Astrocyte (in vitro differentiated cells and primary cell): ENCODE results near the gene ADGRG7. TPM values are rescaled to one million over a fixed set of nuclear protein-coding genes. Genes with fewer than 3 reads are reported as not detected.

ENCODE experiments used
- DNase-seq: peaks from one replicate; pipeline ENCODE4 v3.0.0-alpha.2; 2010; ENCODE audit warnings: low read depth
- FAIRE-seq: peaks from 2 replicates; lab custom pipeline; 2011; peaks lifted over from hg19 to GRCh38; lab: Jason Lieb, UNC
- H2AFZ ChIP-seq: 2 replicates; pipeline ENCODE4 v1.6.0; 2012; ENCODE audit warnings: low read depth, low read length, inconsistent platforms
- H3K27ac ChIP-seq: 2 replicates; pipeline ENCODE4 v1.5.1; 2011; ENCODE audit warnings: low read depth, low read length, inconsistent platforms
- H3K27me3 ChIP-seq: 2 replicates; pipeline ENCODE4 v1.6.0; 2011; ENCODE audit warnings: low read length, inconsistent platforms; ENCODE audit not compliant: insufficient read depth
- H3K36me3 ChIP-seq: 2 replicates; pipeline ENCODE4 v1.5.1; 2011; ENCODE audit warnings: low read length, inconsistent platforms; ENCODE audit not compliant: insufficient read depth
- H3K4me1 ChIP-seq: 2 replicates; pipeline ENCODE4 v1.5.1; 2011; ENCODE audit warnings: low read length, inconsistent platforms; ENCODE audit not compliant: insufficient read depth
- H3K4me2 ChIP-seq: 2 replicates; pipeline ENCODE4 v1.6.0; 2012; ENCODE audit warnings: low read length, inconsistent platforms
- H3K4me3 ChIP-seq: 2 replicates; pipeline ENCODE4 v1.5.1; 2011; ENCODE audit warnings: low read depth, mild to moderate bottlenecking, low read length, inconsistent platforms; ENCODE audit not compliant: insufficient read depth
- H3K79me2 ChIP-seq: 2 replicates; pipeline ENCODE4 v1.6.0; 2012; ENCODE audit warnings: mild to moderate bottlenecking, low read length, inconsistent platforms; ENCODE audit not compliant: insufficient read depth
- H3K9ac ChIP-seq: 2 replicates; pipeline ENCODE4 v1.6.0; 2012; ENCODE audit warnings: mild to moderate bottlenecking, low read length, inconsistent platforms
- H3K9me3 ChIP-seq: 2 replicates; pipeline ENCODE4 v1.5.1; 2012; ENCODE audit warnings: low read depth, mild to moderate bottlenecking, low read length, inconsistent platforms; ENCODE audit not compliant: insufficient read depth
- H4K20me1 ChIP-seq: 2 replicates; pipeline ENCODE4 v1.6.0; 2012; ENCODE audit warnings: low read length, inconsistent platforms; ENCODE audit not compliant: insufficient read depth
- H3K27ac Mint-ChIP-seq: one replicate; pipeline ENCODE4 v1.8.0; 2021; ENCODE audit warnings: mild to moderate bottlenecking, mixed read lengths; ENCODE audit not compliant: unreplicated experiment
- H3K27me3 Mint-ChIP-seq: one replicate; pipeline ENCODE4 v1.8.0; 2021; ENCODE audit warnings: low read depth, mixed read lengths; ENCODE audit not compliant: unreplicated experiment
- H3K36me3 Mint-ChIP-seq: one replicate; pipeline ENCODE4 v1.8.0; 2021; ENCODE audit warnings: low read depth, mixed read lengths; ENCODE audit not compliant: unreplicated experiment
- H3K4me1 Mint-ChIP-seq: one replicate; pipeline ENCODE4 v1.8.0; 2021; ENCODE audit warnings: low read depth, mixed read lengths; ENCODE audit not compliant: unreplicated experiment
- H3K4me3 Mint-ChIP-seq: one replicate; pipeline ENCODE4 v1.8.0; 2021; ENCODE audit warnings: mild to moderate bottlenecking, moderate library complexity, mixed read lengths; ENCODE audit not compliant: unreplicated experiment
- H3K9me3 Mint-ChIP-seq: one replicate; pipeline ENCODE4 v1.8.0; 2021; ENCODE audit warnings: mild to moderate bottlenecking, mixed read lengths; ENCODE audit not compliant: unreplicated experiment
- CTCF ChIP-seq: IDR thresholded peaks from 2 replicates; pipeline ENCODE4 v1.5.1; 2011; ENCODE audit warnings: low read depth, mild to moderate bottlenecking, inconsistent platforms, low read length, moderate library complexity; ENCODE audit not compliant: insufficient read depth
- EZH2 ChIP-seq: IDR thresholded peaks from 2 replicates; pipeline ENCODE4 v1.6.1; 2012; ENCODE audit warnings: mild to moderate bottlenecking, low read length, inconsistent platforms; ENCODE audit not compliant: insufficient read depth
- total RNA-seq: library from RNA; stranded (reverse); gene quantifications from 2 replicates; pipeline ENCODE4 v1.2.1, GENCODE V29; 2021

The ADGRG7 gene
- total RNA-seq, 1 donor from 2014 or later, result not detected

- Histone ChIP-seq H3K27ac (no peak overlapping the region), H3K79me2 (no peaks in the 10 kb centered on the region), H3K4me1 (peaks cover 6% of the 10 kb centered on the region), H3K4me2 (no peak overlapping the region), H3K36me3 (no peaks in the 10 kb centered on the region), H2AFZ (no peak overlapping the region), H3K9me3 (no peaks in the 10 kb centered on the region), H3K27me3 (no peaks in the 10 kb centered on the region), H3K9ac (no peak overlapping the region), H3K4me3 (no peak overlapping the region), H4K20me1 (no peaks in the 10 kb centered on the region)
- Mint-ChIP-seq H3K4me1 (peaks cover 13% of the 10 kb centered on the region), H3K27me3 (no peaks in the 10 kb centered on the region), H3K9me3 (no peaks in the 10 kb centered on the region), H3K27ac (no peak overlapping the region), H3K4me3 (no peak overlapping the region), H3K36me3 (no peaks in the 10 kb centered on the region)
- no peak for DNase-seq
- FAIRE-seq, result no peak
- TF ChIP-seq CTCF, result no peak
- TF ChIP-seq EZH2, result no peak
These were observed 37.8 kb downstream of the ADGRG7 start for GRCh38 chr3:100647171-100647570.

- FAIRE-seq, result no peak
- Histone ChIP-seq H3K36me3 (no peaks in the 10 kb centered on the region), H3K4me1 (peaks cover 6% of the 10 kb centered on the region), H3K4me3 (no peak overlapping the region), H3K79me2 (no peaks in the 10 kb centered on the region), H3K9ac (no peak overlapping the region), H3K27ac (no peak overlapping the region), H3K4me2 (no peak overlapping the region), H4K20me1 (no peaks in the 10 kb centered on the region), H2AFZ (no peak overlapping the region), H3K9me3 (no peaks in the 10 kb centered on the region), H3K27me3 (no peaks in the 10 kb centered on the region)
- no peak for DNase-seq
- Mint-ChIP-seq H3K27ac (no peak overlapping the region), H3K4me3 (no peak overlapping the region), H3K27me3 (no peaks in the 10 kb centered on the region), H3K9me3 (no peaks in the 10 kb centered on the region), H3K4me1 (peaks cover 11% of the 10 kb centered on the region), H3K36me3 (no peaks in the 10 kb centered on the region)
- TF ChIP-seq EZH2 (no peak), CTCF (no peak)
These were observed 38.3 kb downstream of the ADGRG7 start for GRCh38 chr3:100647657-100648056.
